ENCODE results near the gene MAP3K8.

GRCh38 chr10:30435073-30435422 is 1.1 kb downstream of the MAP3K8 start:
- TF ChIP-seq, protein P1, sequence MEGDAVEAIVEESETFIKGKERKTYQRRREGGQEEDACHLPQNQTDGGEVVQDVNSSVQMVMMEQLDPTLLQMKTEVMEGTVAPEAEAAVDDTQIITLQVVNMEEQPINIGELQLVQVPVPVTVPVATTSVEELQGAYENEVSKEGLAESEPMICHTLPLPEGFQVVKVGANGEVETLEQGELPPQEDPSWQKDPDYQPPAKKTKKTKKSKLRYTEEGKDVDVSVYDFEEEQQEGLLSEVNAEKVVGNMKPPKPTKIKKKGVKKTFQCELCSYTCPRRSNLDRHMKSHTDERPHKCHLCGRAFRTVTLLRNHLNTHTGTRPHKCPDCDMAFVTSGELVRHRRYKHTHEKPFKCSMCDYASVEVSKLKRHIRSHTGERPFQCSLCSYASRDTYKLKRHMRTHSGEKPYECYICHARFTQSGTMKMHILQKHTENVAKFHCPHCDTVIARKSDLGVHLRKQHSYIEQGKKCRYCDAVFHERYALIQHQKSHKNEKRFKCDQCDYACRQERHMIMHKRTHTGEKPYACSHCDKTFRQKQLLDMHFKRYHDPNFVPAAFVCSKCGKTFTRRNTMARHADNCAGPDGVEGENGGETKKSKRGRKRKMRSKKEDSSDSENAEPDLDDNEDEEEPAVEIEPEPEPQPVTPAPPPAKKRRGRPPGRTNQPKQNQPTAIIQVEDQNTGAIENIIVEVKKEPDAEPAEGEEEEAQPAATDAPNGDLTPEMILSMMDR (IDR thresholded peaks at IDR 0.05) = no peak
- TF ChIP-seq POLR2A (IDR thresholded peaks at IDR 0.05) = no peak

All from gastroesophageal sphincter (tissue), 3 donors.